Measurements from ENCODE around the gene FTCD. TPM values are rescaled to one million over a fixed set of nuclear protein-coding genes. Genes with fewer than 3 reads are reported as not detected.

The FTCD gene
- total and polyA plus RNA-seq, 9 of the 15 experiments (the other 6 are each of a cell fraction or from before 2014, with no cell fraction given), result 0.11 to 1.6 (median 0.67) TPM; not detected in 5

- POLR2A ChIA-PET, result interaction anchor here (0.6 to 2.1 kb wide), 10 partner anchors 10 to 1023 kb away, joined by 3 to 16 read pairs (median 4); partner anchors contain the start of gene PRMT2
- peak overlapping the region; percentile 68 to 87 for H3K9ac ChIP-seq (ENCODE audit: insufficient read depth in 1 of 2, low read depth in 2 of 2, low read length in 2 of 2)
- no peak for TF ChIP-seq TAF15 (IDR thresholded peaks at IDR 0.05; ENCODE audit: low read depth, low read length)
- peak; percentile 87 for TF ChIP-seq DPF2 (IDR thresholded peaks at IDR 0.05)
- TF ChIP-seq TCF15 (CRISPR knock-in tag; IDR thresholded peaks at IDR 0.05), result no peak
- TF ChIP-seq FIP1L1 (IDR thresholded peaks at IDR 0.05; ENCODE audit: low read depth, low read length, poor library complexity, severe bottlenecking), result peak; percentile 34
- no peak for TF ChIP-seq CREB3 (tag; conservative IDR thresholded peaks at IDR 0.05; ENCODE audit: low read depth)
- TF ChIP-seq TRIM28 (IDR thresholded peaks at IDR 0.05), result no peak
- peak; percentile 62 for TF ChIP-seq PRDM10 (IDR thresholded peaks at IDR 0.05; ENCODE audit: partially characterized antibody)
- no peak for TF ChIP-seq CBFB (CRISPR knock-in tag; IDR thresholded peaks at IDR 0.05)
- TF ChIP-seq ARID3A (IDR thresholded peaks at IDR 0.05; ENCODE audit: borderline replicate concordance, low read depth, low read length), result no peak
- TF ChIP-seq SP2 (IDR thresholded peaks at IDR 0.05; ENCODE audit: extremely low read depth, low read depth, low read length, poor library complexity, severe bottlenecking), result no peak
- no peak for TF ChIP-seq ZC3H8 (IDR thresholded peaks at IDR 0.05)
Observed at GRCh38 chr21:46153247-46154154, 1.9 kb downstream of the FTCD start.

More at GRCh38 chr21:46153247-46154154, 1.9 kb downstream of the FTCD start:
- WGBS (ENCODE audit: insufficient coverage, low coverage, missing lambda C conversion rate), result 19% methylated on average over 27 of the region's 33 CpGs
- Histone ChIP-seq H3K36me3 (ENCODE audit: control insufficient read depth, insufficient read depth, low read length) (peaks cover 20% of the 10 kb centered on the region; the same call in 2 of the 3 replicates), H3K4me3 (peak overlapping the region; percentile 14; the same call in 1 of the 2 replicates), H2AFZ (ENCODE audit: low read depth, low read length) (peak overlapping the region; percentile 86), H3K4me1 (replicated peaks in 1 of 2; ENCODE audit: control insufficient read depth in 2 of 2, insufficient read depth in 2 of 2, low read length in 2 of 2) (peaks cover 15 to 78% of the 10 kb centered on the region in 2 experiments), H3K27ac (ENCODE audit: extremely low read depth, low read depth, low read length) (peak overlapping the region; percentile 74), H4K20me1 (replicated peaks; ENCODE audit: control insufficient read depth, insufficient read depth, low read length) (no peaks in the 10 kb centered on the region), H3K9me3 (replicated peaks; ENCODE audit: control insufficient read depth, insufficient read depth, low read depth, low read length) (no peaks in the 10 kb centered on the region), H3K27me3 (ENCODE audit: control insufficient read depth in 2 of 2, insufficient read depth in 2 of 2, low read length in 2 of 2) (no peaks in the 10 kb centered on the region), H3K4me2 (ENCODE audit: insufficient read depth, low read length) (peak overlapping the region; percentile 75), H3K79me2 (ENCODE audit: control insufficient read depth, insufficient read depth, low read length) (no peaks in the 10 kb centered on the region; the same call in 2 of the 3 replicates), H3K9me1 (ENCODE audit: control insufficient read depth, insufficient read depth, low read length) (no peaks in the 10 kb centered on the region)
- in situ Hi-C loops (cut with MboI), result no loop called here
- CTCF ChIA-PET (ENCODE audit: low intra/inter-chr PET ratio), result no interaction called here
- ATAC-seq (peak; percentile 94), DNase-seq (ENCODE audit: extremely low read depth in 1 of 4, low spot score in 3 of 4) (peak; percentile 92 to 96 (median 96)), FAIRE-seq (peak; percentile 92)
- intact Hi-C loops (cut with micrococcal nuclease), result loop anchor here (2.0 to 5.0 kb wide), 3 partner anchors 35 to 74 kb away; partner anchors contain the start of gene LSS
- no TSS peak for BruUV-seq (replicated peaks)
